ENCODE results near the gene HYI.

GRCh38 chr1:43472087-43472462, 18.3 kb upstream of the HYI start:
- TF ChIP-seq, protein P1, sequence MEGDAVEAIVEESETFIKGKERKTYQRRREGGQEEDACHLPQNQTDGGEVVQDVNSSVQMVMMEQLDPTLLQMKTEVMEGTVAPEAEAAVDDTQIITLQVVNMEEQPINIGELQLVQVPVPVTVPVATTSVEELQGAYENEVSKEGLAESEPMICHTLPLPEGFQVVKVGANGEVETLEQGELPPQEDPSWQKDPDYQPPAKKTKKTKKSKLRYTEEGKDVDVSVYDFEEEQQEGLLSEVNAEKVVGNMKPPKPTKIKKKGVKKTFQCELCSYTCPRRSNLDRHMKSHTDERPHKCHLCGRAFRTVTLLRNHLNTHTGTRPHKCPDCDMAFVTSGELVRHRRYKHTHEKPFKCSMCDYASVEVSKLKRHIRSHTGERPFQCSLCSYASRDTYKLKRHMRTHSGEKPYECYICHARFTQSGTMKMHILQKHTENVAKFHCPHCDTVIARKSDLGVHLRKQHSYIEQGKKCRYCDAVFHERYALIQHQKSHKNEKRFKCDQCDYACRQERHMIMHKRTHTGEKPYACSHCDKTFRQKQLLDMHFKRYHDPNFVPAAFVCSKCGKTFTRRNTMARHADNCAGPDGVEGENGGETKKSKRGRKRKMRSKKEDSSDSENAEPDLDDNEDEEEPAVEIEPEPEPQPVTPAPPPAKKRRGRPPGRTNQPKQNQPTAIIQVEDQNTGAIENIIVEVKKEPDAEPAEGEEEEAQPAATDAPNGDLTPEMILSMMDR (IDR thresholded peaks at IDR 0.05): no peak
- no peak for TF ChIP-seq POLR2AphosphoS5 (IDR thresholded peaks at IDR 0.05)

All from prostate gland (tissue), 2 donors.